Measurements from ENCODE around the gene ATP2B2.

The ATP2B2 gene

GRCh38 chr3:10280571-10280970 lies 224.8 kb downstream of the ATP2B2 start:
- peak overlapping the region; percentile 11 for H3K27ac ChIP-seq
- TF ChIP-seq CTCF (conservative IDR thresholded peaks at IDR 0.05): no peak

GRCh38 chr3:10280177-10280529 lies 225.2 kb downstream of the ATP2B2 start:
- peak overlapping the region; percentile 11; the same call in 1 of the 2 replicates for H3K27ac ChIP-seq
- no peak for TF ChIP-seq CTCF (conservative IDR thresholded peaks at IDR 0.05)

- no peak for TF ChIP-seq CTCF (conservative IDR thresholded peaks at IDR 0.05)
- H3K27ac ChIP-seq: 0 out of 2 replicates have a peak overlapping the region, but pooled peaks have one; percentile 36
Measured at GRCh38 chr3:10279384-10280176, 225.8 kb downstream of the ATP2B2 start.

GRCh38 chr3:10278501-10278900 lies 226.9 kb downstream of the ATP2B2 start:
- no peak for TF ChIP-seq CTCF (conservative IDR thresholded peaks at IDR 0.05)
- H3K27ac ChIP-seq: peak overlapping the region; percentile 36; the same call in 1 of the 2 replicates

- no peak overlapping the region; the same call in 1 of the 2 replicates for H3K27ac ChIP-seq
Measured at GRCh38 chr3:10277115-10277625, 228.2 kb downstream of the ATP2B2 start.

GRCh38 chr3:10274601-10275000 lies 230.8 kb downstream of the ATP2B2 start:
- TF ChIP-seq CTCF (conservative IDR thresholded peaks at IDR 0.05): no peak
- peak overlapping the region; percentile 50 for H3K27ac ChIP-seq

More at GRCh38 chr3:10277115-10277625, 228.2 kb downstream of the ATP2B2 start:
- no peak for TF ChIP-seq CTCF (conservative IDR thresholded peaks at IDR 0.05)
